Renal cortex interstitium (tissue), 11 donors: ENCODE results near the gene SPECC1L. TPM values are rescaled to one million over a fixed set of nuclear protein-coding genes. Genes with fewer than 3 reads are reported as not detected.
A peak's percentile ranks its signal among the peaks of the same experiment; 100 is the strongest.

Source experiments
- DNase-seq, 11 donors: peaks; one replicate each; pipeline ENCODE4 v3.0.0-alpha.2; 2013; ENCODE audit warnings: low read depth in 9 of 11, low spot score in 4 of 11; ENCODE audit errors: extremely low read depth in 1 of 11
- polyA plus RNA-seq, 3 donors: library from polyadenylated mRNA; unstranded; fragments of 120-200 nt; gene quantifications; one replicate each; pipeline ENCODE4 v1.2.1, GENCODE V29; 2013; ENCODE audit not compliant: insufficient read length in 3 of 3

SPECC1L gene
- polyA plus RNA-seq, 3 donors: 44.5 to 53.2 (median 51.3) TPM

- DNase-seq: peak in 7 of 11 donors; percentile 42 to 70 (median 63)
These were observed 196.2 kb downstream of the SPECC1L start for GRCh38 chr22:24466716-24467328.

DNA sequence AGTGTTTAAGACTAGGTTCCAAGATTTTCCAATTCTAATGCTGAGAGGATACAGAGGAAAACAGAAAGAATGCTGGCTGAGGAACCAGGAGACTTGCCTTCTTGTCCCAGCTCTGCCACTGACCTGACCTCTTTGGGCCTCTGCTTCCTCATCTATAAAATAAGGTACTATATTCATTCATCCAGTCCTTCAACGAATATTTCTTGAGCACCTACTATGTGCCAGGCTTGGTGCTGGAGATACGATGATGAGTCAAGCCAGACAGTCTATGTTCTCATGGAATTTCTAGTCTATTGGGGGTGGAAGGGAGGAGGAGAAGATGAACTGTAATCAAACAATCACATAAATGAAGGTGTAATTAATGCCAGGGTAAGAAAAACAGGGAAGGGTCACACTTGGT lies 196.7 kb downstream of the SPECC1L start:
- no peak for DNase-seq

Other genes starting within 250 kb of the SPECC1L start
- gene SUSD2, start 89.3 kb upstream of the SPECC1L start, polyA plus RNA-seq: 10 to 100 TPM; 10.9 to 20.8 (median 13.8) TPM
- gene GGT5, start 25.7 kb upstream of the SPECC1L start, polyA plus RNA-seq: 10 to 100 TPM; 15.8 to 17.5 (median 16.4) TPM
- 1 to 10 TPM; 5.8 to 8.0 (median 8.0) TPM for gene ADORA2A, start 156.8 kb downstream of the SPECC1L start, polyA plus RNA-seq
- gene UPB1, start 224.5 kb downstream of the SPECC1L start, polyA plus RNA-seq: 1 to 10 TPM in 2 of 3 donors, under 1 TPM in 1; 0.75 to 1.2 (median 1.1) TPM